CD4-positive, alpha-beta memory T cell (primary cell): ENCODE data around the gene PGBD5. TPM values are rescaled to one million over a fixed set of nuclear protein-coding genes. Genes with fewer than 3 reads are reported as not detected.

Experiments used
- CTCF ChIA-PET: fragments of 350-600 bp; sonication (Branson Sonifier 250); formaldehyde crosslinking; loops from one replicate; lab custom pipeline; 2021; ENCODE audit warnings: inconsistent platforms; ENCODE audit not compliant: partially characterized antibody; lab: Charles Lee
- POLR2A ChIA-PET: fragments of 350-600 bp; sonication (Branson Sonifier 250); formaldehyde crosslinking; loops from one replicate; lab custom pipeline; 2021; ENCODE audit not compliant: partially characterized antibody; lab: Charles Lee
- DNase-seq, 5 donors: peaks; one replicate each; pipeline versions ENCODE4 v3.0.0 to v3.0.0-alpha.2; 2020 to 2022; ENCODE audit warnings: mixed read lengths in 1 of 5
- H3K27ac ChIP-seq: one replicate; pipeline ENCODE4 v1.7.0; 2013; ENCODE audit warnings: low read depth, low read length
- H3K27me3 ChIP-seq: 2 replicates; pipeline ENCODE4 v1.7.0; 2013; ENCODE audit warnings: mild to moderate bottlenecking, low read length, moderate library complexity; ENCODE audit not compliant: insufficient read depth
- H3K36me3 ChIP-seq: 2 replicates; pipeline ENCODE4 v1.7.0; 2013; ENCODE audit warnings: mild to moderate bottlenecking, low read length, moderate library complexity; ENCODE audit not compliant: insufficient read depth
- H3K4me1 ChIP-seq: 2 replicates; pipeline ENCODE4 v1.7.0; 2013; ENCODE audit warnings: mild to moderate bottlenecking, low read length, moderate library complexity; ENCODE audit not compliant: insufficient read depth
- H3K4me3 ChIP-seq, 2 donors: one replicate each; pipeline ENCODE4 v1.7.0; 2013; ENCODE audit warnings: low read length in 2 of 2, mild to moderate bottlenecking in 1 of 2
- H3K9me3 ChIP-seq, 2 donors: one replicate each; pipeline ENCODE4 v1.7.0; 2013; ENCODE audit warnings: low read length in 2 of 2, control low read depth in 1 of 2; ENCODE audit not compliant: control insufficient read depth in 1 of 2
- H3K27ac Mint-ChIP-seq, 7 donors: one replicate each; pipeline ENCODE4 v1.8.0; 2020 to 2021; ENCODE audit warnings: mixed read lengths in 7 of 7, mild to moderate bottlenecking in 6 of 7, inconsistent platforms in 3 of 7, moderate library complexity in 3 of 7
- H3K27me3 Mint-ChIP-seq, 2 donors: one replicate each; pipeline ENCODE4 v1.8.0; 2020 to 2021; ENCODE audit warnings: mixed read lengths in 2 of 2
- H3K36me3 Mint-ChIP-seq, 2 donors: one replicate each; pipeline ENCODE4 v1.8.0; 2020 to 2021; ENCODE audit warnings: mixed read lengths in 2 of 2, inconsistent platforms in 1 of 2, mild to moderate bottlenecking in 1 of 2
- H3K4me1 Mint-ChIP-seq, 4 donors: one replicate each; pipeline ENCODE4 v1.8.0; 2020 to 2021; ENCODE audit warnings: mixed read lengths in 4 of 4, mild to moderate bottlenecking in 1 of 4
- H3K4me3 Mint-ChIP-seq, 8 donors: one replicate each; pipeline ENCODE4 v1.8.0; 2020 to 2021; ENCODE audit warnings: mixed read lengths in 8 of 8, mild to moderate bottlenecking in 7 of 8, moderate library complexity in 6 of 8, inconsistent platforms in 3 of 8
- H3K9me3 Mint-ChIP-seq, 8 donors: one replicate each; pipeline ENCODE4 v1.8.0; 2020 to 2021; ENCODE audit warnings: mixed read lengths in 8 of 8, mild to moderate bottlenecking in 5 of 8, inconsistent platforms in 3 of 8, moderate library complexity in 1 of 8
- intact Hi-C: fragments of 100-400 bp; cut with micrococcal nuclease; formaldehyde crosslinking; loops from one replicate; pipeline ENCODE4 v1.15.1; 2023
- polyA plus RNA-seq, 2 donors: library from polyadenylated mRNA; unstranded; fragments of 300-500 nt; fragmentation: Illumina TruSeq; gene quantifications; one replicate each; pipeline ENCODE4 v1.2.3, GENCODE V29; 2021
- total RNA-seq, 2 experiments: library from RNA; stranded (reverse); gene quantifications; one replicate each; pipeline ENCODE4 v1.2.3, GENCODE V29; 2021

PGBD5 gene
- total and polyA plus RNA-seq, 4 experiments from 2014 or later, result not detected

DNA sequence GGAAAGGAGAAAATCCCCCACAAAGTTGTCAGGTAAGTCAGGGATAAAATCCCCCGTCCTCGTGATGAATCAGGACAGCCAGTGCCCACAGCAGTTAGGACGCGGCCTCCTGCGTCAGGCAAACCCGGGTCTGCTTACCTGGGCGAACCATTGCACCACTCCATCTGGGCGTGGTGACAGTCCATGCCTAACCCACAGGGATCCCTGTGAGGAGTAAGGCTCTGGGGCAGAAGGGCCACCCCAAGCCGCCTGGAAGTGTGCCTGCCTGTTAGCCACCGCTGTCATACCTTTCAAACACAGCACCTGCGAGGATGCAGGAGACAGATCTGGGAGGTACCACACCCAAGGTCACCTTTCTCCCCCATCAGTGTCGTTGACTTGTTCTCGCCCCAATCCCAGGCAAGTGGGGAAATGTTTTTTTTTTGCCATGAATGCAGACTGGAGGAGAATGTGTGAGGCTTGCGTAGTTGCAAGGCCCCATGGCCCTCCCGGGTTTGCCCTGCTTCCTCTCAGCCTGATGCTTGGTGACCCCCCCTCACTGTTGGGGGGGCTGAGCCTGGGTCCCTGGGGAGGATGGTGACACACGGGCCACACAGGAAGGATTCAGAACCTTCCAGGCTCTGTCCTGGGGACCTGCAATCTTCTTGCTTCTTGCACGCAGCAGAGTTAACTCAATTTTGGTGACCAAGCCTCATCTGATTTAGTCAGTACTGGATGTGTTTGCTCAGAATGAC, 107.0 kb downstream of the PGBD5 start:
- Histone ChIP-seq H3K4me3 (no peak overlapping the region), H3K27ac (no peak overlapping the region), H3K4me1 (no peaks in the 10 kb centered on the region), H3K27me3 (no peaks in the 10 kb centered on the region), H3K36me3 (no peaks in the 10 kb centered on the region), H3K9me3 (no peaks in the 10 kb centered on the region)
- intact Hi-C loops, result no loop called here
- POLR2A ChIA-PET, result no interaction called here
- no peak overlapping the region for H3K4me3 Mint-ChIP-seq
- H3K4me1 Mint-ChIP-seq, result no peaks in the 10 kb centered on the region
- H3K36me3 Mint-ChIP-seq, result no peaks in the 10 kb centered on the region
- CTCF ChIA-PET, result no interaction called here
- peaks cover 0 to 2% of the 10 kb centered on the region in 2 donors for H3K27me3 Mint-ChIP-seq
- no peak overlapping the region for H3K27ac Mint-ChIP-seq
- no peak for DNase-seq
- no peaks in the 10 kb centered on the region for H3K9me3 Mint-ChIP-seq

- intact Hi-C loops, result no loop called here
Observed at GRCh38 chr1:230317823-230318819, 108.0 kb downstream of the PGBD5 start.

GRCh38 chr1:230316864-230317745, 109.0 kb downstream of the PGBD5 start:
- Histone ChIP-seq H3K27me3 (no peaks in the 10 kb centered on the region), H3K4me3 (no peak overlapping the region), H3K9me3 (no peaks in the 10 kb centered on the region), H3K27ac (no peak overlapping the region), H3K36me3 (no peaks in the 10 kb centered on the region), H3K4me1 (no peaks in the 10 kb centered on the region)
- no peaks in the 10 kb centered on the region for H3K4me1 Mint-ChIP-seq
- CTCF ChIA-PET, result interaction anchor here (1.1 kb wide), 1 partner anchor 11 kb away, joined by 3 read pairs; no protein-coding TSS in a partner anchor
- peaks cover 0 to 4% (median 0%) of the 10 kb centered on the region in 8 donors for H3K9me3 Mint-ChIP-seq
- no peak overlapping the region for H3K27ac Mint-ChIP-seq
- no peak overlapping the region for H3K4me3 Mint-ChIP-seq
- no peaks in the 10 kb centered on the region for H3K36me3 Mint-ChIP-seq
- H3K27me3 Mint-ChIP-seq, result peaks cover 0 to 3% of the 10 kb centered on the region in 2 donors
- intact Hi-C loops, result no loop called here
- no peak for DNase-seq
- POLR2A ChIA-PET, result no interaction called here

More at GRCh38 chr1:230317823-230318819, 108.0 kb downstream of the PGBD5 start:
- Histone ChIP-seq H3K27ac (no peak overlapping the region), H3K4me3 (no peak overlapping the region), H3K36me3 (no peaks in the 10 kb centered on the region), H3K9me3 (no peaks in the 10 kb centered on the region), H3K27me3 (no peaks in the 10 kb centered on the region), H3K4me1 (no peaks in the 10 kb centered on the region)
- Mint-ChIP-seq H3K27ac (no peak overlapping the region), H3K36me3 (no peaks in the 10 kb centered on the region), H3K9me3 (peaks cover 0 to under 1% (median 0%) of the 10 kb centered on the region in 8 donors), H3K4me1 (no peaks in the 10 kb centered on the region), H3K27me3 (no peaks in the 10 kb centered on the region), H3K4me3 (no peak overlapping the region)
- POLR2A ChIA-PET, result no interaction called here
- CTCF ChIA-PET, result interaction anchor here (1.1 kb wide), 1 partner anchor 12 kb away, joined by 3 read pairs; no protein-coding TSS in a partner anchor
- no peak for DNase-seq

- no peak overlapping the region for H3K27ac ChIP-seq
- H3K4me3 ChIP-seq, result no peak overlapping the region
- Mint-ChIP-seq H3K4me3 (no peak overlapping the region), H3K4me1 (peaks cover 0 to 3% (median 1%) of the 10 kb centered on the region in 4 donors), H3K36me3 (no peaks in the 10 kb centered on the region), H3K27ac (no peak overlapping the region), H3K9me3 (peaks cover 0 to 4% (median 0%) of the 10 kb centered on the region in 8 donors), H3K27me3 (peaks cover 4 to 7% of the 10 kb centered on the region in 2 donors)
- CTCF ChIA-PET, result interaction anchor here (1.5 to 2.0 kb wide), 3 partner anchors 466 to 1058 kb away, joined by 4 to 7 read pairs (median 4); no protein-coding TSS in a partner anchor
- H3K27me3 ChIP-seq, result no peaks in the 10 kb centered on the region
- POLR2A ChIA-PET, result no interaction called here
- no peaks in the 10 kb centered on the region for H3K36me3 ChIP-seq
- intact Hi-C loops, result no loop called here
- DNase-seq, result no peak
- H3K9me3 ChIP-seq, result no peaks in the 10 kb centered on the region
- H3K4me1 ChIP-seq, result peaks cover 3% of the 10 kb centered on the region
Observed at GRCh38 chr1:230315099-230315498, 111.0 kb downstream of the PGBD5 start.

DNA sequence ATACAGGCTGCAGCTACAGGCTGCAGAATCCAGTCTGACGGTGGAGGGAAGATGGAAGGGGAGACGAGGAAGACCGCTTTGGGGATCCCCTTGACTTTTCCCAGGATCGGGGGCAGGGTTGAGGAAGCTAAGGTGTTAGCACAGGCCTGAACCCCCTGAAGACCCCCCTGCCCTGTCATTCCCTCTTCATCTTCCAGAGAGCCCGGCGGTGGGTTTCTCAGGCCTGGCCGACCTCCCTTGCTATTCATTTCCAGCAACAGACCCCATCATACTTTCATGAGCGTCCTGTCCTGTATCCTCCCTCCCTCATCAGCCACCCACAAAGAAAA, 112.0 kb downstream of the PGBD5 start:
- peaks cover 3% of the 10 kb centered on the region for H3K4me1 ChIP-seq
- H3K27ac Mint-ChIP-seq, result no peak overlapping the region
- no peaks in the 10 kb centered on the region for H3K36me3 Mint-ChIP-seq
- POLR2A ChIA-PET, result no interaction called here
- no peaks in the 10 kb centered on the region for H3K36me3 ChIP-seq
- no peaks in the 10 kb centered on the region for H3K27me3 ChIP-seq
- H3K27me3 Mint-ChIP-seq, result peaks cover 4 to 7% of the 10 kb centered on the region in 2 donors
- H3K4me3 ChIP-seq, result no peak overlapping the region
- intact Hi-C loops, result no loop called here
- H3K4me3 Mint-ChIP-seq, result no peak overlapping the region
- H3K27ac ChIP-seq, result no peak overlapping the region
- peaks cover 0 to 4% (median 0%) of the 10 kb centered on the region in 8 donors for H3K9me3 Mint-ChIP-seq
- CTCF ChIA-PET, result interaction anchor here (1.5 to 2.0 kb wide), 3 partner anchors 465 to 1057 kb away, joined by 4 to 7 read pairs (median 4); no protein-coding TSS in a partner anchor
- no peaks in the 10 kb centered on the region for H3K9me3 ChIP-seq
- H3K4me1 Mint-ChIP-seq, result peaks cover 0 to 3% (median 1%) of the 10 kb centered on the region in 4 donors
- no peak for DNase-seq

- peaks cover 3% of the 10 kb centered on the region for H3K4me1 ChIP-seq
- no peaks in the 10 kb centered on the region for H3K36me3 ChIP-seq
Observed at GRCh38 chr1:230313453-230314141, 112.5 kb downstream of the PGBD5 start.

More at GRCh38 chr1:230313453-230314141, 112.5 kb downstream of the PGBD5 start:
- ChIA-PET CTCF (interaction anchor here (1.5 to 6.6 kb wide), 3 partner anchors 465 to 1056 kb away, joined by 4 to 62 read pairs (median 4); no protein-coding TSS in a partner anchor), POLR2A (no interaction called here)
- intact Hi-C loops, result no loop called here
- no peak overlapping the region for H3K4me3 ChIP-seq
- Mint-ChIP-seq H3K9me3 (peaks cover 0 to 4% (median 0%) of the 10 kb centered on the region in 8 donors), H3K36me3 (no peaks in the 10 kb centered on the region), H3K4me1 (peaks cover 0 to 3% (median 1%) of the 10 kb centered on the region in 4 donors), H3K27ac (no peak overlapping the region), H3K27me3 (peaks cover 4 to 7% of the 10 kb centered on the region in 2 donors), H3K4me3 (no peak overlapping the region)
- no peak overlapping the region for H3K27ac ChIP-seq
- no peak for DNase-seq
- no peaks in the 10 kb centered on the region for H3K9me3 ChIP-seq
- no peaks in the 10 kb centered on the region for H3K27me3 ChIP-seq
